HEK293 (cell line): ENCODE results near the gene TBX6.
A peak's percentile ranks its signal among the peaks of the same experiment; 100 is the strongest.

Experiments
- CTCF ChIP-seq: fragments of 450-650 bp; formaldehyde crosslinking; IDR thresholded peaks from 2 replicates; pipeline ENCODE4 v1.5.1; 2016; ENCODE audit warnings: missing biosample characterization, missing genetic modification characterization
- GLI4 ChIP-seq: fragments of 450-650 bp; formaldehyde crosslinking; IDR thresholded peaks from 2 replicates; pipeline ENCODE4 v1.5.1; 2016; ENCODE audit warnings: missing biosample characterization, missing genetic modification characterization
- HOXC10 ChIP-seq: sonication (generic); formaldehyde crosslinking; IDR thresholded peaks from 2 replicates; pipeline ENCODE4 v1.8.1; 2023; ENCODE audit warnings: mild to moderate bottlenecking, missing genetic modification reagents
- IKZF3 ChIP-seq: fragments of 450-650 bp; IDR thresholded peaks from 2 replicates; pipeline ENCODE4 v1.5.0; 2018; ENCODE audit warnings: missing biosample characterization, mild to moderate bottlenecking, missing genetic modification characterization, moderate library complexity
- MEIS1 ChIP-seq: sonication (generic); formaldehyde crosslinking; IDR thresholded peaks from 2 replicates; pipeline ENCODE4 v1.8.1; 2022; ENCODE audit warnings: missing genetic modification reagents, mild to moderate bottlenecking, borderline replicate concordance
- MYNN ChIP-seq: fragments of 450-650 bp; formaldehyde crosslinking; IDR thresholded peaks from 2 replicates; pipeline ENCODE4 v1.5.1; 2016; ENCODE audit warnings: missing biosample characterization, missing genetic modification characterization, borderline replicate concordance
- PRDM2 ChIP-seq: fragments of 450-650 bp; formaldehyde crosslinking; IDR thresholded peaks from 2 replicates; pipeline ENCODE4 v1.5.1; 2016; ENCODE audit warnings: missing biosample characterization, missing genetic modification characterization, borderline replicate concordance
- SALL2 ChIP-seq: fragments of 450-650 bp; formaldehyde crosslinking; IDR thresholded peaks from 2 replicates; pipeline ENCODE4 v1.5.0; 2017; ENCODE audit warnings: missing biosample characterization, mild to moderate bottlenecking, missing genetic modification characterization, borderline replicate concordance
- SCRT2 ChIP-seq: fragments of 450-650 bp; formaldehyde crosslinking; IDR thresholded peaks from 2 replicates; pipeline ENCODE4 v1.5.1; 2016; ENCODE audit warnings: missing biosample characterization, missing genetic modification characterization
- SP2 ChIP-seq: fragments of 450-650 bp; formaldehyde crosslinking; IDR thresholded peaks from 2 replicates; pipeline ENCODE4 v1.5.1; 2016; ENCODE audit warnings: missing biosample characterization, missing genetic modification characterization
- TCF7L2 ChIP-seq: IDR thresholded peaks from 2 replicates; pipeline ENCODE4 v1.6.1; 2011; ENCODE audit warnings: low read depth, mild to moderate bottlenecking, inconsistent platforms, low read length, moderate library complexity, borderline replicate concordance
- WT1 ChIP-seq: fragments of 450-650 bp; formaldehyde crosslinking; IDR thresholded peaks from 2 replicates; pipeline ENCODE4 v1.5.1; 2016; ENCODE audit warnings: missing biosample characterization, missing genetic modification characterization
- ZBTB48 ChIP-seq: fragments of 450-650 bp; formaldehyde crosslinking; IDR thresholded peaks from 2 replicates; pipeline ENCODE4 v1.5.1; 2016; ENCODE audit warnings: missing biosample characterization, missing genetic modification characterization
- ZBTB8A ChIP-seq: fragments of 450-650 bp; formaldehyde crosslinking; IDR thresholded peaks from 2 replicates; pipeline ENCODE4 v1.5.1; 2016; ENCODE audit warnings: missing biosample characterization, missing genetic modification characterization
- ZEB2 ChIP-seq: fragments of 450-650 bp; formaldehyde crosslinking; IDR thresholded peaks from 2 replicates; pipeline ENCODE4 v1.5.1; 2016; ENCODE audit warnings: missing biosample characterization, missing genetic modification characterization
- ZFHX2 ChIP-seq: fragments of 450-650 bp; formaldehyde crosslinking; conservative IDR thresholded peaks from 2 replicates; pipeline ENCODE4 v1.5.1; 2016; ENCODE audit warnings: missing biosample characterization, missing genetic modification characterization
- ZFP69B ChIP-seq: fragments of 450-650 bp; formaldehyde crosslinking; IDR thresholded peaks from 2 replicates; pipeline ENCODE4 v1.5.1; 2016; ENCODE audit warnings: missing biosample characterization, missing genetic modification characterization
- ZNF16 ChIP-seq: fragments of 450-650 bp; formaldehyde crosslinking; IDR thresholded peaks from 2 replicates; pipeline ENCODE4 v1.5.1; 2016; ENCODE audit warnings: low read depth, missing biosample characterization, missing genetic modification characterization
- ZNF362 ChIP-seq: fragments of 450-650 bp; formaldehyde crosslinking; IDR thresholded peaks from 2 replicates; pipeline ENCODE4 v1.5.1; 2016; ENCODE audit warnings: missing biosample characterization, missing genetic modification characterization
- ZNF391 ChIP-seq: fragments of 450-650 bp; formaldehyde crosslinking; IDR thresholded peaks from 2 replicates; pipeline ENCODE4 v1.5.1; 2016; ENCODE audit warnings: low read depth, missing biosample characterization, missing genetic modification characterization, borderline replicate concordance
- ZNF513 ChIP-seq: fragments of 450-650 bp; IDR thresholded peaks from 2 replicates; pipeline ENCODE4 v1.5.1; 2018; ENCODE audit warnings: missing biosample characterization, missing genetic modification characterization
- ZNF514 ChIP-seq: fragments of 450-650 bp; formaldehyde crosslinking; IDR thresholded peaks from 2 replicates; pipeline ENCODE4 v1.5.1; 2016; ENCODE audit warnings: missing biosample characterization, missing genetic modification characterization
- ZNF580 ChIP-seq: fragments of 450-650 bp; formaldehyde crosslinking; IDR thresholded peaks from 2 replicates; pipeline ENCODE4 v1.5.1; 2016; ENCODE audit warnings: missing biosample characterization, missing genetic modification characterization
- ZNF600 ChIP-seq: fragments of 450-650 bp; formaldehyde crosslinking; IDR thresholded peaks from 2 replicates; pipeline ENCODE4 v1.5.1; 2016; ENCODE audit warnings: missing biosample characterization, missing genetic modification characterization
- ZNF624 ChIP-seq: fragments of 450-650 bp; formaldehyde crosslinking; IDR thresholded peaks from 2 replicates; pipeline ENCODE4 v1.5.1; 2017; ENCODE audit warnings: missing biosample characterization, missing genetic modification characterization
- ZNF626 ChIP-seq: fragments of 450-650 bp; sonication (Bioruptor Pico); formaldehyde crosslinking; IDR thresholded peaks from 2 replicates; pipeline ENCODE4 v1.5.1; 2018; ENCODE audit warnings: missing biosample characterization, missing genetic modification characterization, inconsistent platforms
- ZNF664 ChIP-seq: fragments of 450-650 bp; formaldehyde crosslinking; IDR thresholded peaks from 2 replicates; pipeline ENCODE4 v1.5.1; 2016; ENCODE audit warnings: missing biosample characterization, missing genetic modification characterization
- ZNF76 ChIP-seq: fragments of 450-650 bp; formaldehyde crosslinking; IDR thresholded peaks from 2 replicates; pipeline ENCODE4; 2016; ENCODE audit warnings: low read depth, missing biosample characterization, missing genetic modification characterization, borderline replicate concordance
- ZNF776 ChIP-seq: fragments of 450-650 bp; formaldehyde crosslinking; IDR thresholded peaks from 2 replicates; pipeline ENCODE4 v1.5.0; 2017; ENCODE audit warnings: missing biosample characterization, missing genetic modification characterization, borderline replicate concordance
- ZNF792 ChIP-seq: fragments of 450-650 bp; formaldehyde crosslinking; IDR thresholded peaks from 2 replicates; pipeline ENCODE4 v1.5.1; 2016; ENCODE audit warnings: missing biosample characterization, missing genetic modification characterization

The TBX6 gene

GRCh38 chr16:30052671-30053372, 38.9 kb downstream of the TBX6 start (continued):
- TF ChIP-seq CTCF: peak; percentile 38; the same call in 1 of the 2 replicates
- TF ChIP-seq WT1 (tag by site-specific recombination): peak; percentile 84
- no peak for TF ChIP-seq ZNF776
- TF ChIP-seq MYNN (tag by site-specific recombination): peak; percentile 41
- TF ChIP-seq ZNF513: no peak
- TF ChIP-seq ZNF514 (tag by site-specific recombination): peak; percentile 96
- no peak for TF ChIP-seq SALL2
- peak; percentile 97 for TF ChIP-seq ZEB2 (tag by site-specific recombination)
- peak; percentile 96 for TF ChIP-seq IKZF3 (tag by site-specific recombination)
- peak; percentile 42; the same call in 1 of the 2 replicates for TF ChIP-seq MEIS1
- peak; percentile 79 for TF ChIP-seq ZFP69B
- TF ChIP-seq TCF7L2: no peak
- peak; percentile 74; the same call in 1 of the 2 replicates for TF ChIP-seq ZNF600 (tag by site-specific recombination)
- TF ChIP-seq ZNF792 (tag by site-specific recombination): peak; percentile 69; the same call in 1 of the 2 replicates
- TF ChIP-seq SCRT2 (tag by site-specific recombination): peak; percentile 63
- peak; percentile 87; the same call in 1 of the 2 replicates for TF ChIP-seq ZNF580
- TF ChIP-seq PRDM2 (tag by site-specific recombination): no peak
- TF ChIP-seq ZBTB8A (tag by site-specific recombination): peak; percentile 95
- TF ChIP-seq ZNF362: no peak
- peak; percentile 95; the same call in 1 of the 2 replicates for TF ChIP-seq ZNF391
- peak; percentile 83 for TF ChIP-seq SP2 (tag by site-specific recombination)
- no peak for TF ChIP-seq GLI4 (tag by site-specific recombination)
- TF ChIP-seq ZNF664 (tag by site-specific recombination): peak; percentile 96
- peak; percentile 50 for TF ChIP-seq ZFHX2 (tag by site-specific recombination)
- peak; percentile 98; the same call in 1 of the 2 replicates for TF ChIP-seq HOXC10 (CRISPR knock-in tag)
- no peak for TF ChIP-seq ZNF624 (tag by site-specific recombination)
- TF ChIP-seq ZNF16 (tag by site-specific recombination): 0 out of 2 replicates have a peak, but pooled peaks have one; percentile 44
- TF ChIP-seq ZNF626 (tag by site-specific recombination): no peak
- peak; percentile 17; the same call in 1 of the 2 replicates for TF ChIP-seq ZBTB48 (tag by site-specific recombination)
- TF ChIP-seq ZNF76 (tag by site-specific recombination): peak; percentile 80
